LoVo (cell line): ENCODE results near the gene WNK2.

ENCODE experiments used
- DNase-seq: peaks from one replicate; pipeline ENCODE4 v3.0.0-alpha.2; 2016; ENCODE audit warnings: low spot score

The WNK2 gene

DNA sequence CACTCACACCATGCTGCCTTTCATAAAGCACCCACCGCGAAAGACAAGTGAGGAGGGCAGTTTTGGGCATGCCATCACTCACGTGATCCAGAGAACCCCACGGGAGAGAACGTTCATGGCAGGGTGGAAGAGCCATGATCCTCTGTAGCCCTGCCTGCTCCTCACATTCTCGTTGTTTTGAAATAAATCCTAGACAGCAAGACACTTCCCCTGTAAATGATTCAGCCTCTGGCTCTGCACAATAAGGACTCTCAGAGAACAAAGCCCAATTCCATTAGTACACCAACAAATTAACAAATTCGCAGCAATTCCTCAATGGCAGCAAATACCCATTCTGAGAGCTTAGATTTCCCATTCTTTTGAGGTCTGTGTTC lies 71.5 kb downstream of the WNK2 start:
- DNase-seq, result no peak

DNA sequence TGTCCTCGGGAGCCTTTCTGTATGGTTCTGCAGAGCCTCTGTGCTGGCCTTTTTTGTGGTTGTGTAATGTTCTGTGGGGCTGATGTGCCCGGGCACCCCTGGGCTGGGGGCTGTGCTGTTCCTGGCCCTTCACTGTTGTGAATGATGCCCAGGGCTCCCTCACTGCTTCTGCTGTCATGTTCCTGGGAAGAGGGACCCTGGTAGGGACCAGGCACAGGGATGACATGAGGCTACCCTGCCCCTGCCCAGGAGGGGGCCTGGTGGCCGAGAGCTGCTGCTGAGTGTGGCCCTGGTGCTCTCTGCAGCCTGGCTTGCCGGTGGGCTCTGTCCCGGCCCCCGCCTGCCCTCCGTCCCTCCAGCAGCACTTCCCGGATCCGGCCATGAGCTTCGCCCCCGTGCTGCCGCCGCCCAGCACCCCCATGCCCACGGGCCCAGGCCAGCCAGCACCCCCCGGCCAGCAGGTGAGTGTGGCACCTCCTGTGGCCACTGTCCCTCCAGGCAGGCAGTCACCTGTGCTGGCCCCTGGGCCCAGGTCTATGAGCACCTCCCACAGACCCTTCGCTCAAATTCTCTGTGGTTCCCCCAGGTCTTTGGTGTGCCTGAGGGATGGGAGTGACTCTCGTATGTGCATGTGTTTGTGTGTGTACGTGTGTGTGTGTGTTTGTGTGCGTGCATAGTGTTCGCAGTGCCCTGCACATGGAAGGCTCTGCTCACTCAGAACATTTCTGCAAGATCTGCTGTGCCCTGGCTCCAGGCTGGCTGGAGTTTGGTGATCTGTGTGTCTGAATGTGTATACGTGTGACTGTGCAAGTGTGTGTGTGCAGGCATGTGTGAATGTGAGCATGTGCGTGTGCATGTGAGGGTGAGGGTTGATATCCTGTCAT lies 72.3 kb downstream of the WNK2 start:
- no peak for DNase-seq

DNA sequence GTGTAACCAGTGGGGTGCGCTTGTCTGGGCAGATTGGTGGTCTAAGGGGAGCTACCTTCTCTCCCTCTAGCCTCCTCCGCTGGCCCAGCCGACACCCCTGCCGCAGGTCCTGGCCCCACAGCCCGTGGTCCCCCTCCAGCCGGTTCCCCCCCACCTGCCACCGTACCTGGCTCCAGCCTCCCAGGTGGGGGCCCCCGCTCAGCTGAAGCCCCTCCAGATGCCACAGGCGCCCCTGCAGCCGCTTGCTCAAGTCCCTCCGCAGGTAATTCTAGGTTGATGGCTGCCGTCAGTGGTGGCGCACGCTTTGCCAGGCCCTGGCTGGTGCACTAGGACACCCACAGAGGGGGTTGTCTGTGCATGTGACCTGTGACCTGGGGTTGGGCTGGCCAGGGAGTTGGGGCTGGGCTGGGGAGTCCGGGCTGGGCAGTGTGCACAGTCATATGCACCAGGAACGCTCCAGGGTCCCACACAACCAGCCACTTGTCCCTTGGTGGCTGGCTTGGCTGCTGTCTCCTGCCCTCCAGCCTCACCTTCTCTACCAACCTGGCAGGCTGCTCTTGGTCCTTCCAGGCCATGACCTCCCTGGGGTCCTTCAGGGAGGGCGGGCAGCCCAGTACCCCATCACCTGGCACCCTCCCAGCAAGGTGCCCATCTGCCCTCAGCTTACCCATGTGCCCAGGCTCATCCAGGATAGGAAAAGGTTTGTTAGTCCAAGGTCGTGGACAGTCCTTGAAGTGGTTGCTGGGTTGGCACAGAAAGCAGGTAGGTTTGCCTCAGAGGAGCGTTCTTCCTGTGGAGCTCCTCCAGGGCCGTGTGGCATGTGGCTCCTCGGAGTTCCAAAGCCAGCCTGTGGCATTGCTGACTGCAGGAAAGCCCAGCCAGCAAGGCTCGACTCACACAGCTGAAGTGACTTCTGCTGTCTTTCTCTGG lies 73.2 kb downstream of the WNK2 start:
- DNase-seq, result no peak

DNA sequence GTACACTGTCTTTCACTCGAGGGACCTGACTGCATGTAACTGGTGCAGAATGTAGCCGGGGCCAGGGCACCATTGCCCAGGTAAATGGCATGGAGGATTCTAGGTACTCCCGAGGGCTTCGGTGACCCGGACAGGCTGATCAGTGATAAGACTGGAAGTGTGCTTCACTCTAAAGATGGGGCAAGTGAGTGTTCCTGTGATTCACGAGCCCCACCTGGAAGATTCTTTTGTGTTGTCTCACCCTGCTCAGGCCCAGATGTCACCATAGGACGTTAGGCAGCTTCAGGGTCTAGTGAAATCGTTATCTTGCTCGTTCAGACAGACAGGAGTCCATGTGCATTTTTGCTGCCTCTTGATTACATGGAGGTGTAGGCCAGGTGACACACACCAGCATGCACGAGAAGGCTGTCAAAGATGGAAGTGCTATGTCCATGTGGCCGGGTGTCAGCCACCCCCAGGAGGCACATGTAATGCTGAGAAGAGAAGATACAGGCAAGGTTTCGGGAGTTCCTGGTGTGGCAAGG lies 73.9 kb downstream of the WNK2 start:
- DNase-seq, result no peak

DNA sequence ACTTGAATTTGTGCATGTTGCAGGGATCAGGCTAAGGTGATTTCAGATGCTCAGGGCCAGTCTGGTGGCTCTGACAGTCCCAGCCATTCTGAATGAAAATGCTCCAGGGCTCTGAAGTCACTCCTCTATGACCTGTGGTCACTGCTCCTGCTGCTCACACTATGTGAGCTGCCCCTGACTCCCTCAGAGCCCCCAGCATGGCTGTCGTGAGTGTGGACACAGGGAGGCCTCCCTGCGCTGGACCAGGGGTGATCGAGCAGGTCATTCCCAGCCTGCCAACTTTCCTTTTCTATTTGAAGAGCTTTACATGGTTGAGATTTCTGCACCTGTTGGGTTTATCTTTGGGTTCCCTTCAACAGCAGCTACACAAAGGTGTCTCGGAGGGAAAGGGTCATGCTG lies 74.5 kb downstream of the WNK2 start:
- no peak for DNase-seq

DNA sequence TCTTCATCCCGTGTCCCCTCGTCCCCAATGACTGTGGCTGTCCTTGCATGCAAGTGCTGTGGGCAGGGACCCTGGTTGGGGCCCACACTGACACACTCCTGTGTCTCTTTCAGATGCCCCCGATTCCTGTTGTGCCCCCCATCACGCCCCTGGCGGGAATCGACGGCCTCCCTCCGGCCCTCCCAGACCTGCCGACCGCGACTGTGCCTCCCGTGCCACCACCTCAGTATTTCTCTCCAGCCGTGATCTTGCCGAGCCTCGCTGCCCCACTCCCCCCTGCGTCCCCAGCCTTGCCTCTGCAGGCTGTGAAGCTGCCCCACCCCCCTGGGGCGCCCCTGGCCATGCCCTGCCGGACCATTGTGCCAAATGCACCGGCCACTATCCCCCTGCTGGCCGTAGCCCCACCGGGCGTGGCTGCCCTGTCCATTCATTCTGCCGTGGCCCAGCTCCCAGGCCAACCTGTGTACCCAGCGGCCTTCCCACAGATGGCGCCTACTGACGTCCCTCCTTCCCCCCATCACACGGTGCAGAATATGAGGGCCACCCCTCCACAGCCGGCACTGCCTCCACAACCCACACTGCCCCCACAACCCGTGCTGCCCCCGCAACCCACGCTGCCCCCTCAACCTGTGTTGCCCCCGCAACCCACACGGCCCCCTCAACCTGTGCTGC lies 75.0 kb downstream of the WNK2 start:
- DNase-seq, result no peak

DNA sequence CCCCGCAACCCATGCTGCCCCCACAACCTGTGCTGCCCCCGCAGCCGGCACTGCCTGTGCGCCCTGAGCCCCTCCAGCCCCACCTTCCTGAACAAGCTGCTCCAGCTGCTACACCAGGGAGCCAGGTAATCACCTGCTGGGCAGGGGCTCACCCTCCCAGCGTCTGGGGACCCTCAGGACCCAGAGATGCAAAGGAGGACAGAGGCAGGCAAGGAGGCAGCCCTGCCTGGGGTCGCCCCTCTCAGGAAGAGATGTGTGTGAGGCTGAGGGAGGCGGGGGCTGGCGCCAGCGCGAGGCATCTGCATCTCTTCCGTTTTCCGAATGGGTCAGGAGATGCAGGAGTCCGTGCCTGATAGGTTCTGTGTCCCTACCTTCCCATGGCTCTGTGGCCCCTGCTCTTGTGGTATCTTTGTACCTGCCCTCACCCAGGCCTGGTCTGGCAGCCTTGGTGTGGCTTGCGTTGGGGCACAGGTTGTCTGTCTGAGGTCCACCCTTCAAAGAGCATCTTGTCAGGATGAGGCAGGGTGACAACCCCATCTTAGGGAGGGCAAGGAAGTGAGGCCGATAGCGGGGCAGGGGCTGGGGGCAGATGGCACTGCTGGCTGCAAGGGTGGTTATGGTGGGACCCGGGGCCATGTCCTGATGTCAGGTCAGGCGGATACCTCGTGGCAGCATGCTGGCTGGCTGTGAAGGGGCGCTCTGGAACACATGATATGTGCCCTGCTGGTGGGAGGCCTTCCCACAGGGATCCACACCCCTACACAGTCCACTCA lies 75.7 kb downstream of the WNK2 start:
- no peak for DNase-seq

DNA sequence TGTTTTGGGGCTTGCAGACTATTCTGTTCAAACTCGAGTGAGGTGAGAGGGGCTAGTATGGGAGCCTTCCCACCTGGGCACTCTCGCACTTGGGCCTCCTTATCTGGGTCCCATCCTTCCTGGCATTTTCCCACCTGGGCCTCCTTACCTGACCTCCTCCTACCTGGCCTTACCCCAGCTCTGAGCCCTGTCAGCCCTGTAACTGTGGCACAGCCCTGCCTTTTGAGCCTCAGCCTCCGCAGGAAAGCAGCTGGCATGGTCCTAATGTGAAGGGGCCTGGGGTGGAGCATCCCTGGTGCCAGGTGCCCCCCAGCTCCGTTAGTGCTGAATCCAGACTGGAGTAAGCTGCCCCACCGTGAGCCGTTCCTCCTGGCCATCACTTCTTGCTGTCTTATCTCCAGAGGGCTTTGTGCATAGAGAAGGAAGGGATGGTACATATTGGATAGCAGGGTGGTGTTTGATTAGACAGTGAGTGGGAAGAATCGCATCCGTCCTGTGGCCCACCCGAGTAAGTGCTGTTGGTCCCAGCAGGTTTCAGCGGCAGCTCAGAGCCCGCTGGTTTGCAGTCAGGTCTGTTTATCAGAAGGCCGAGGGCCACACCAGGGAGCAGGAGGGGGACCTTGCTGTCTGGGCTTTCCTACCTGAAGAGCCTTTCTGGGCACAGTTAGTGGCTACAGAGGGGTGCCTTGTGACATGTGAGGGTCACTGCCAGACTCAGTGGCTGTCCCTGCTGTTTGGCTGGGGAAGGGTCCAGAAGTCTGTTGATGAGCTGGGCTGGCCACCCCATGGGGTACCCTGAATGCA lies 76.5 kb downstream of the WNK2 start:
- DNase-seq, result no peak

DNA sequence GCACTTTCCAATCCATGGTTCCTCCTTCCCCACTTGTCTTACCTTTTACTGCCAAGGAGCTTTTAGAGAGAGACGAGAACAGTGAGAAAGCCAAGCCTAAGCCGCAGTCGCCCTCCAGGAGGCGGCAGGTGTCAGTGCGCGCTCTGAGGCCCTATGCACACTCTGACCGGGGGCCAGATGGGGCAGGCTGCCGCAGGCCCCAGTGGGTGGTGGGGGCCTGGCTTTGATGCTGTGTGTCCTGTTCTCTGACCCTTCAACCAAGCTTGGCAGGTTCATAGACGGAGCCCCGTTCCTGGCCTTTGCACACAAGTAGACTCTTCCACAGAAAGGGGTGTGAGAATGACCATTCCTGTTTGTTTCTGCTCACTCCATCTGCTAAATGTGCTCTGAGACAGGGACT lies 77.3 kb downstream of the WNK2 start:
- no peak for DNase-seq

DNA sequence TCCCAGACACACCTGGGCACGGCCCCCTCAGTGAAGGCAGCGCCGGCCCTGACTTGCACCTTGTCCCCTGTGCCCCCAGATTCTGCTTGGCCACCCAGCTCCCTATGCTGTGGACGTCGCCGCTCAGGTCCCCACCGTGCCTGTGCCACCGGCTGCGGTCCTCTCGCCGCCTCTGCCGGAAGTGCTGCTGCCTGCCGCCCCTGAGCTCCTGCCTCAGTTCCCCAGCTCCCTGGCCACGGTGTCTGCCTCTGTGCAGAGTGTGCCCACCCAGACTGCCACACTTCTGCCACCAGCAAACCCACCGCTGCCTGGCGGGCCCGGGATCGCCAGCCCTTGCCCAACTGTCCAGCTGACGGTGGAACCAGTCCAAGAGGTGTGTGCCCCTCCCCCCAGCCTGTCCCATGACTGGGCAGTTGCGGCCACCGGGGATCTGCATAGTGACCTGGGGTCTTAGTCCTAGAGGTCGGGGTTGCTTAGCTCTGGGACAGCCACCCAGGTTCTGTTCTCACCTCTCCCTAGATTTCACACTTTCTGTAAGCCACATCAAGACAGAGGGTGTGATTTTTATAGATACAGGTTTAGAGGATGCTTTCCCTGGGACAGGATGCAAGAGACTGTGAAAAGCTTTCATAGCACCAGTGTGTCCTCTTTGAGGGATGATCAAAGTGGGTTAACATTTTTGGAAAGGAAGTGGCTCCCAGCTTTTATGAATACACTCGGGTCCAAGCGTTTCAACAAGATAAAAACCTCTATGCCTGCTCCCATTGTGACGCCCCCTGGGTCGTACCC lies 78.0 kb downstream of the WNK2 start:
- DNase-seq, result no peak

DNA sequence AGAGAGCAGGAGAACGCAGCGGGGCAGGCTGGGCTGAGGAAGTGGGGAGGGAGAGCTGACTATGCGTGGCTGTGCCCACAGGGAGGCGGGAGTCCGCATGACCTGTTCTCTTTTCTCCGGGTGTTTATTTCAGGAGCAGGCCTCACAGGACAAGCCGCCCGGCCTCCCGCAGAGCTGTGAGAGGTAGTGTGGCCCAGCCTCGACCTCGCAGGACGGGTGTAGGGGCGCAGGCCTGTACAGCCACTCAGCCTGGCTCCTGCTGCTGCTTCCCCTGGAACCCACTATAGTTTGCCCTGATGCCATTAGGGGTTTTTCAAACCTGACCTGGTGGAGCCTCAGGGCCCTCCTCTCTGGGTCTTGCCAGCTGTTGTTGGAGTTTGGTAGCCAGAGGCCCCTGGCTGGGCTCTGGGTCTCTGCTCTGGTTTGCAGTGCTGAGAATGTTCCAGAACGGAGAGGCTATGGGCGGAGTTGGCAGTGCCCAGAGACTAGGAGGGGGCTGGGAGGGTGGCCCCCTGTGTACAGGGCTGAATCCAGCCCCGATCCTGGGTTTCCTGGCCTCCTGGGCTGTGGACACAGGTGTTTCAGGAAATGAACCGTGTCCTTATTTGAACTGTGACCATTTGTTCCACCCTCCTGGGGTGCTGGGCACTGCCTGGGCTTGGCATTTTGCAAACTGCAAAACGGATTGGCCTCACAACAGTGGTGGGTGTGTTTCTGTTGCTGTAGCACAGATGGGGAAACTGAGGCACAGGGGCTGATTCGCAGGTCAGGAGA lies 78.8 kb downstream of the WNK2 start:
- no peak for DNase-seq

DNA sequence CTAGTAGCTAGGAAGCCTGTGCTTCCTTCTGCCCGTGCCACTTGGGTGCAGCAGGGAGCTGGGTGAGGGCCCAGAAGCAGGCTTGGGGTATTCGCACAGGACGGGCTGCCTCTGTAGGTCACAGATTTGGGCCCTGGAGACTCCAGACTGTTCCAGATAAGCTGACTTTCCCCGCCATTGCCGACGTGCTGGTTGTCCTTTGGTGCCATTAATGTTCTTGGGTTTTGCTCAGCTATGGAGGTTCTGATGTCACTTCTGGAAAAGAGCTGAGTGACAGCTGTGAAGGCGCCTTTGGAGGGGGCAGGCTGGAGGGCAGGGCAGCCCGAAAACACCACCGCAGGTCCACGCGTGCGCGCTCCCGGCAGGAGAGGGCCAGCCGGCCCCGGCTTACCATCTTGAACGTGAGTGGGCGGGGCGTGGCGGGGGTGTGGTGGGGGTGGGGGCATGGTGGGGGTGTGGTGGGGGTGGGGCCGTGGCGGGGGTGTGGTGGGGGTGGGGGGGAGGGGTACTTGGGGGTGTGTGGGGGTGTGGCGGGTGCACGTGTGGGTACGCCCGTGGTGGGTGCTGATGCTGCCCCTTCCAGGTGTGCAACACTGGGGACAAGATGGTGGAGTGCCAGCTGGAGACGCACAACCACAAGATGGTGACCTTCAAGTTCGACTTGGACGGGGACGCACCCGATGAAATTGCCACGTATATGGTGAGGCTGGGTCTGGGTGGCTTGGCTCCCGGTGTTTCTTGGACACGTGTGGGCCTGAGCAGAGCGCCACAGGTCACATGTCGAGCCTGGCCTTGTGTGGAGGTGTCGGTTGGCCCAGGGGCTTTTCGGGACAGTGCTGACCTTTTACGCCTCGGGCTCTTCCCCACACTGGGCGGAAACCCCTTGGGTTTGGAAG lies 79.6 kb downstream of the WNK2 start:
- DNase-seq, result no peak

DNA sequence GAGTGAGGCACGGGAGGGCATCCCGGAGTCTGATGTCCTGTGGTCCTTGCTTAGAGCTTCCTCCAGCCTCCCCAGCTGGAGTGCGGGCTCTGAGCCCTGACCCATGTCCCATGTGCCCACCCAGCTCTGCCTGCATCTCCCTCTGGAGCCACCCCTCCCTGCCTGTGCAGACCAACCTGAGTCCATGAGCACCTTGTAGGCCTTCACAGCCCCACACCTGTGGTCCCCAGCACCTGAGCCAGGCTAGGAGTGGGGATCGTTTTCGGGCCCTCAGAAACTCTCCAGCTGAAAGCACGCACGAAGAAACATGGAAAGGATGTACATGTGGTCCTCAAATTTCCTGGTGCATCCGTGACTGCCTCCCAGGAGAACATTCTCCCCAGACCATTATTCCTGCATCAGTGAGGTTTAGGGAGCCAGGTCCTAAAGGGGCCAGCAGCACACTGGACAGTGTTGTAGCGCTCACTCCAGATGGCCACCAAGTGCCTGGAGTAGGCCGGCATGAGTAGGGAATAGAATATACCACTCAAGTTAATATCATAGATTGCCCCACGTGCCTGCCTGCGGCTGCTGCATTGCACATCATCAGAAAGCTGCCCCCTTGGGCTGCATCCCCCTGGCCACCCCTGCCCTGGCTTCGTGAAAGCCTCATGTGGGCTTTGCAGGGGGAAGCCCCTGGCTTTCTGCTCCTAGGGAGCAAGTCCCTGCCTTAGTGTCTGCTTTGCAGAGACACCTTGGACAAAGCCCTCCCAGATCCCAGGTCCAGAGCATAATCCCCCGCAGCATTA lies 80.6 kb downstream of the WNK2 start:
- no peak for DNase-seq

DNA sequence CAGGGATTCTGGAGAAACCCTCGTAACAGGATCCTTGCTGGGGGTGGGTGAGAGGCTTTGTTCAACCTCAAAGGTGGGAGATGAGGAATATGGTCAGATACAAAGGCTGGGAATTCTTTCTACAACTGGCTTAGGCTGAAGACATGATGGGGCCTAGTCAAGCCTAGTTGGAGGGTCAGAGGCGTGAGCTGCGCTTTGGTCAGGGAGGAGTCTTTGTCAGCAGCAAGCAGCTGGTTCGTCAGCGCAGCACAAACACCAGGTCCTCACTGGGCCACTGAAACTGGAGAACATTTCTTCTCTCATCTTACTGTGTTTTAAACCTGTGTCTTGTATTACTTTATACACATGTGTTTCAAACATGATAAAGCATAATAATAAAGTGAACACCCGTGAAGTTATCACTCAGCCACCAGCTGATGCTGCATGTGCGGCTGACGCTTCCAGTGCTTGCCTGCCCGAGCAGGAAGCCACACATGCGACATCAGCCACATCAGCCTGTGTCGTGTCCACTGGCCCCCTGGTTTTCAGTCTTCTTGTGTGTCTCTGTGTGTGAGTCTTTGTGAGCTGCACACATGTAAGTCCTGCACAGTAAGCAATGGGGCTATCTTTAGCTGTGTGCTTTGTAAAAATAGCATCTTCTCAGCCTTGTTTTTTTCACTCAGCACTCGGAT lies 81.5 kb downstream of the WNK2 start:
- DNase-seq, result no peak

DNA sequence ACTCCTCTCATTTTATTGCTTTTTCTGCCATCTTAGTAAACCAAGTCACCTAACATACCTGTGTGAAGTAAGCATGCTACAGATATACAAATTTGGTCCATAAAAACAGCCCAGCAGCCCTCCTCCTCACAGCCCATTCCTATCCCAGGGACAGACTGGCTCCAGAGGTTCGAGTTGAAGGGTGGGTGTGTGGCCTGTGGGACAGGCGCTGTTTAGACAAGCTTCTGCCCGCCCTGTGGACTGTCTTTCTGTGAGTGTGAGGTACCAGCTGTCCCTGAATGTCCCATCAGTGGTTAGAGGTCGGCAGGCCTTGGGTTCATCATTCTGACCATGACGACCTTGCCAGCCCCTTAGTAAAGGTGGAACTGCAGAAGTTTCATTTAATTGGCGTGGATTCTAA lies 82.0 kb downstream of the WNK2 start:
- DNase-seq, result no peak

DNA sequence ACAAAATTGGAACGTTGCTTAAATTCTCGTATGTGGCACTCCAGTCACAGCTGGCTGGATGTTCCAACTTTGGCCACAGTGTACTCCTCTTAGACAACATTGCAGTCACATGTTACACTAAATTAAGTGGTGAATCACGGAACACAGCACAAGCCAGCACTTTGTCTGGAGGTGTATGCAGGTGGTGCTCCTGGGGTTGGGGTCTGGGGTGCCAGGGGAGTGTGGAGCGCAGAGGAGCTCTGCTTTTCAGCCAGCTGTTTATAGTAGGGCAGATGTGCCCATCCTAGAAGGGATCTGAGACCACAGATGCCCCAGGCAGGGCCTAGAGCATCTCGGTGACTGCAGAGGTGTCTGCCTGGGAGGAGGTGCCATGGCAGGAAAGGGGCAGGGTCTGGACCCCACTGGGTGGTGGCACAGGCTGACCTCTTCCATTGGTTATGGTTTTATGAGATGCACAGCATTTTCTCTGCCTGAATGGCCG lies 82.6 kb downstream of the WNK2 start:
- no peak for DNase-seq
